Liver (tissue), 9 donors: ENCODE measurements around the gene LAMTOR1. TPM values are rescaled to one million over a fixed set of nuclear protein-coding genes. Genes with fewer than 3 reads are reported as not detected.

Experiments
- DNase-seq: peaks from one replicate; pipeline ENCODE4 v3.0.0-alpha.2; 2017; ENCODE audit warnings: low spot score
- H3K27ac ChIP-seq, 2 donors: one replicate each; pipeline ENCODE4 v1.7.0; 2013; ENCODE audit warnings: inconsistent platforms in 2 of 2, low read length in 2 of 2, control low read depth in 1 of 2, low read depth in 1 of 2, mild to moderate bottlenecking in 1 of 2
- H3K27me3 ChIP-seq, 4 donors: one replicate each; pipeline versions ENCODE4 v1.6.1 to v1.7.0; 2013; ENCODE audit warnings: low read length in 3 of 4, inconsistent platforms in 1 of 4, mild to moderate bottlenecking in 1 of 4, moderate library complexity in 1 of 4; ENCODE audit not compliant: control insufficient read depth in 4 of 4, insufficient read depth in 4 of 4
- H3K36me3 ChIP-seq, 4 donors: one replicate each; pipeline versions ENCODE4 v1.6.1 to v1.7.0; 2013; ENCODE audit warnings: low read length in 3 of 4, mild to moderate bottlenecking in 3 of 4, low read depth in 1 of 4, moderate library complexity in 1 of 4; ENCODE audit not compliant: control insufficient read depth in 4 of 4, insufficient read depth in 3 of 4
- H3K4me1 ChIP-seq, 4 donors: one replicate each; pipeline versions ENCODE4 v1.6.1 to v1.7.0; 2013; ENCODE audit warnings: low read length in 3 of 4, mild to moderate bottlenecking in 3 of 4, moderate library complexity in 1 of 4; ENCODE audit not compliant: control insufficient read depth in 4 of 4, insufficient read depth in 4 of 4
- H3K4me3 ChIP-seq, 3 donors: one replicate each; pipeline versions ENCODE4 v1.6.1 to v1.7.0; 2013; ENCODE audit warnings: low read length in 3 of 3, control low read depth in 1 of 3, low read depth in 1 of 3, mild to moderate bottlenecking in 1 of 3
- H3K9ac ChIP-seq, 2 donors: one replicate each; pipeline ENCODE4 v1.7.0; 2013; ENCODE audit warnings: low read length in 2 of 2, mild to moderate bottlenecking in 2 of 2, moderate library complexity in 2 of 2, control low read depth in 1 of 2, low read depth in 1 of 2
- H3K9me3 ChIP-seq, 4 donors: one replicate each; pipeline versions ENCODE4 v1.6.1 to v1.7.0; 2013; ENCODE audit warnings: low read length in 3 of 4; ENCODE audit not compliant: control insufficient read depth in 4 of 4
- ATF3 ChIP-seq: IDR thresholded peaks from 2 replicates; pipeline ENCODE4 v1.6.1; 2016; ENCODE audit warnings: antibody characterized with exemption
- EGR1 ChIP-seq, 2 donors: IDR thresholded peaks; 2 replicates each; pipeline ENCODE4 v1.6.1; 2016 to 2018; ENCODE audit warnings: antibody characterized with exemption in 2 of 2, low read depth in 2 of 2
- FOXA1 ChIP-seq: IDR thresholded peaks from 2 replicates; pipeline ENCODE4 v1.6.1; 2016; ENCODE audit warnings: antibody characterized with exemption
- FOXA2 ChIP-seq: IDR thresholded peaks from 2 replicates; pipeline ENCODE4 v1.6.1; 2016; ENCODE audit warnings: antibody characterized with exemption
- HNF4G ChIP-seq: IDR thresholded peaks from 2 replicates; pipeline ENCODE4 v1.6.1; 2016; ENCODE audit warnings: antibody characterized with exemption
- JUND ChIP-seq, 2 donors: IDR thresholded peaks; 2 replicates each; pipeline ENCODE4 v1.6.1; 2016; ENCODE audit warnings: antibody characterized with exemption in 2 of 2
- MAX ChIP-seq: IDR thresholded peaks from 2 replicates; pipeline ENCODE4 v1.6.1; 2016; ENCODE audit warnings: antibody characterized with exemption
- NR2F2 ChIP-seq: IDR thresholded peaks from 2 replicates; pipeline ENCODE4 v1.6.1; 2016; ENCODE audit warnings: antibody characterized with exemption
- RAD21 ChIP-seq, 2 donors: IDR thresholded peaks; 2 replicates each; pipeline ENCODE4 v1.6.1; 2016; ENCODE audit warnings: antibody characterized with exemption in 2 of 2, mild to moderate bottlenecking in 2 of 2
- REST ChIP-seq: IDR thresholded peaks from 2 replicates; pipeline ENCODE4 v1.6.1; 2016; ENCODE audit warnings: antibody characterized with exemption, mild to moderate bottlenecking
- RXRA ChIP-seq, 2 donors: IDR thresholded peaks; 2 replicates each; pipeline ENCODE4 v1.6.1; 2017 to 2018; ENCODE audit warnings: antibody characterized with exemption in 2 of 2, mild to moderate bottlenecking in 1 of 2
- SP1 ChIP-seq: IDR thresholded peaks from 2 replicates; pipeline ENCODE4 v1.6.1; 2018; ENCODE audit warnings: antibody characterized with exemption, mild to moderate bottlenecking
- TAF1 ChIP-seq: conservative IDR thresholded peaks from 2 replicates; pipeline ENCODE4 v1.6.1; 2016; ENCODE audit warnings: antibody characterized with exemption, mild to moderate bottlenecking
- ZBTB33 ChIP-seq: IDR thresholded peaks from 2 replicates; pipeline ENCODE4 v1.6.1; 2016; ENCODE audit warnings: antibody characterized with exemption
- WGBS: extraction: QIAGEN DNeasy Blood & Tissue Kit; methylation state at CpG from one replicate; pipeline ENCODE4 v1.1.7; 2013; 5-methylcytosine and 5-hydroxymethylcytosine counted together
- polyA plus RNA-seq, 2 donors: library from polyadenylated mRNA; stranded (reverse) in 1 of 2; unstranded in 1 of 2; fragments of 200-250 nt in 1 of 2; fragments of >200 nt in 1 of 2; fragmentation: Nextera tagmentation in 1 of 2; extraction: Ambion mirVana in 1 of 2; gene quantifications; one replicate each; pipeline versions ENCODE4 v1.2.1 to v1.2.3, GENCODE V29; 2013 to 2015
- total RNA-seq, 2 donors: library from RNA; depleted of rRNA; stranded (reverse); fragments of >200 nt; gene quantifications; one replicate each; pipeline ENCODE4 v1.2.3, GENCODE V29; 2014
- donor health status: healthy.
- donor health status: healthy.
- donor health status: healthy.
- donor health status: healthy.
- donor health status: healthy.

The LAMTOR1 gene
- total and polyA plus RNA-seq, 4 donors, result 30.5 to 74.0 (median 58.6) TPM

GRCh38 chr11:72139500-72139899 lies 36.4 kb upstream of the LAMTOR1 start:
- 96% methylated on average over 11 of the region's 11 CpGs for WGBS
- Histone ChIP-seq H3K36me3 (no peaks in the 10 kb centered on the region), H3K9me3 (no peaks in the 10 kb centered on the region), H3K4me1 (no peaks in the 10 kb centered on the region), H3K4me3 (no peak overlapping the region), H3K9ac (no peak overlapping the region), H3K27me3 (no peaks in the 10 kb centered on the region), H3K27ac (no peak overlapping the region)
- DNase-seq, result no peak
- TF ChIP-seq NR2F2 (no peak), REST (no peak), MAX (no peak), ZBTB33 (no peak), JUND (IDR thresholded peaks at IDR 0.05) (no peak), EGR1 (IDR thresholded peaks at IDR 0.05; ENCODE audit: low read depth in 2 of 2) (no peak), RAD21 (IDR thresholded peaks at IDR 0.05) (no peak), TAF1 (no peak), SP1 (no peak), HNF4G (no peak), FOXA1 (no peak), RXRA (IDR thresholded peaks at IDR 0.05) (no peak), ATF3 (no peak)

GRCh38 chr11:72138821-72139390 lies 35.8 kb upstream of the LAMTOR1 start:
- Histone ChIP-seq H3K27ac (no peak overlapping the region), H3K9me3 (no peaks in the 10 kb centered on the region), H3K36me3 (no peaks in the 10 kb centered on the region), H3K9ac (no peak overlapping the region), H3K4me1 (no peaks in the 10 kb centered on the region), H3K27me3 (no peaks in the 10 kb centered on the region), H3K4me3 (no peak overlapping the region)
- 78% methylated on average over 12 of the region's 12 CpGs for WGBS
- TF ChIP-seq JUND (IDR thresholded peaks at IDR 0.05) (no peak), FOXA2 (no peak), MAX (no peak), SP1 (no peak)
- no peak for DNase-seq
